Trophoblast cell (in vitro differentiated cells and primary cell): ENCODE results near the gene MMAA.

Experiments used
- DNase-seq, 2 donors: peaks; one replicate each; pipeline ENCODE4 v3.0.0-alpha.2; 2016
- H2AFZ ChIP-seq: 2 replicates; pipeline ENCODE4 v1.6.1; 2013; ENCODE audit warnings: low read length, moderate library complexity, mild to moderate bottlenecking; ENCODE audit not compliant: insufficient read depth, poor library complexity
- H2AK5ac ChIP-seq: 2 replicates; pipeline ENCODE4 v1.6.1; 2013; ENCODE audit warnings: mild to moderate bottlenecking, low read length
- H2BK120ac ChIP-seq: 2 replicates; pipeline ENCODE4 v1.6.1; 2013; ENCODE audit warnings: low read length, mild to moderate bottlenecking, moderate library complexity; ENCODE audit not compliant: insufficient read depth, poor library complexity
- H2BK12ac ChIP-seq: 2 replicates; pipeline ENCODE4 v1.6.1; 2013; ENCODE audit warnings: mild to moderate bottlenecking, low read length, moderate library complexity
- H2BK5ac ChIP-seq: 2 replicates; pipeline ENCODE4 v1.6.1; 2013; ENCODE audit warnings: low read length, low read depth, moderate library complexity, mild to moderate bottlenecking; ENCODE audit not compliant: poor library complexity
- H3K14ac ChIP-seq: 2 replicates; pipeline ENCODE4 v1.6.1; 2013; ENCODE audit warnings: mild to moderate bottlenecking, low read length
- H3K18ac ChIP-seq: 2 replicates; pipeline ENCODE4 v1.6.1; 2013; ENCODE audit warnings: mild to moderate bottlenecking, low read length
- H3K23ac ChIP-seq: 2 replicates; pipeline ENCODE4 v1.6.1; 2013; ENCODE audit warnings: low read length
- H3K27ac ChIP-seq: 2 replicates; pipeline ENCODE4 v1.5.1; 2013; ENCODE audit warnings: low read depth, mild to moderate bottlenecking, inconsistent platforms, low read length, moderate library complexity
- H3K27me3 ChIP-seq: 2 replicates; pipeline ENCODE4 v1.6.1; 2013; ENCODE audit warnings: inconsistent platforms, mild to moderate bottlenecking, low read length, moderate library complexity; ENCODE audit not compliant: insufficient read depth
- H3K36me3 ChIP-seq, 2 experiments: 1 replicate in 1 of 2; 2 replicates in 1 of 2; pipeline ENCODE4 v1.6.1; 2013; ENCODE audit warnings: low read length in 2 of 2, mild to moderate bottlenecking in 2 of 2, moderate library complexity in 1 of 2; ENCODE audit not compliant: insufficient read depth in 2 of 2, control insufficient read depth in 1 of 2
- H3K4ac ChIP-seq: 2 replicates; pipeline ENCODE4 v1.6.1; 2013; ENCODE audit warnings: low read depth, mild to moderate bottlenecking, low read length, moderate library complexity
- H3K4me1 ChIP-seq, 2 experiments: 1 replicate in 1 of 2; 2 replicates in 1 of 2; pipeline ENCODE4 v1.6.1; 2013; ENCODE audit warnings: low read length in 2 of 2, mild to moderate bottlenecking in 2 of 2, moderate library complexity in 1 of 2; ENCODE audit not compliant: insufficient read depth in 2 of 2, control insufficient read depth in 1 of 2
- H3K4me2 ChIP-seq: 2 replicates; pipeline ENCODE4 v1.6.1; 2013; ENCODE audit warnings: inconsistent platforms, mild to moderate bottlenecking, low read length, moderate library complexity
- H3K4me3 ChIP-seq: 2 replicates; pipeline ENCODE4 v1.5.1; 2013; ENCODE audit warnings: mild to moderate bottlenecking, low read depth, low read length, inconsistent platforms
- H3K79me1 ChIP-seq: one replicate; pipeline ENCODE4 v1.6.1; 2013; ENCODE audit warnings: low read length
- H3K79me2 ChIP-seq: 2 replicates; pipeline ENCODE4 v1.6.1; 2013; ENCODE audit warnings: low read length, mild to moderate bottlenecking; ENCODE audit not compliant: control insufficient read depth, insufficient read depth, poor library complexity
- H3K9ac ChIP-seq: 2 replicates; pipeline ENCODE4 v1.6.1; 2013; ENCODE audit warnings: mild to moderate bottlenecking, low read length
- H3K9me3 ChIP-seq: 2 replicates; pipeline ENCODE4 v1.6.1; 2013; ENCODE audit warnings: low read depth, mild to moderate bottlenecking, control low read depth, inconsistent platforms, low read length; ENCODE audit not compliant: insufficient read depth
- H4K12ac ChIP-seq: 2 replicates; pipeline ENCODE4 v1.6.1; 2013; ENCODE audit warnings: low read depth, mild to moderate bottlenecking, low read length, moderate library complexity
- H4K8ac ChIP-seq: 2 replicates; pipeline ENCODE4 v1.6.1; 2013; ENCODE audit warnings: low read depth, mild to moderate bottlenecking, low read length, moderate library complexity
- H4K91ac ChIP-seq: one replicate; pipeline ENCODE4 v1.6.1; 2013; ENCODE audit warnings: low read depth, mild to moderate bottlenecking, low read length, moderate library complexity
- WGBS: extraction: QIAGEN DNeasy Blood & Tissue Kit; methylation state at CpG from one replicate; pipeline ENCODE4 v1.1.7; 2013; ENCODE audit warnings: missing lambda C conversion rate; ENCODE audit not compliant: insufficient read length, insufficient coverage; ENCODE audit errors: extremely low coverage; 5-methylcytosine and 5-hydroxymethylcytosine counted together

MMAA gene

DNA sequence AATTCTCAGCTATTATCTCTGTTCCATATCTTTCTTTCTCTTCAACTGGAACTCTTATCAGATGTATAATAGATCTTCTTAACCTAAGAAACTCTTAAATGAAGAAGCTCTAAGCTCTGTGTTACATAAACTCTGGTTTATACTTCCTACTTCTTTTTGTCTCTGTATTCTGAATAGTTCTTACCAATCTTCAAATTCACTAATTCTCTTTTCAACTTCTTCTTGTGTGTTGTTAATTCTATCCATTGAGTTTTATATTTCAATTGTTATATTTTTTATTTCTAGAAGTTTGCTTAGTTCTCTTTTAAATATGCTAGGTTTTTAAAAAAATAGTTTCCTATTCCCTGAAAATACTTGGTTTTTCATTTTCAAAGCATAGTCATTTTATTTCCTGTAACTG is 13.2 kb upstream of the MMAA start:
- Histone ChIP-seq H3K36me3 (no peaks in the 10 kb centered on the region), H3K79me2 (no peaks in the 10 kb centered on the region), H2BK12ac (no peak overlapping the region), H3K9me3 (no peaks in the 10 kb centered on the region), H3K9ac (no peak overlapping the region), H3K4me2 (no peak overlapping the region), H3K4me1 (no peaks in the 10 kb centered on the region), H3K27ac (no peak overlapping the region), H2BK5ac (no peak overlapping the region), H3K4ac (no peak overlapping the region), H3K18ac (no peak overlapping the region), H3K23ac (no peak overlapping the region), H2AK5ac (no peak overlapping the region), H2AFZ (no peak overlapping the region), H4K12ac (no peak overlapping the region), H2BK120ac (no peak overlapping the region), H4K8ac (no peak overlapping the region), H3K4me3 (no peak overlapping the region), H3K79me1 (no peaks in the 10 kb centered on the region), H3K14ac (no peak overlapping the region), H3K27me3 (no peaks in the 10 kb centered on the region), H4K91ac (no peak overlapping the region)
- DNase-seq: no peak

DNA sequence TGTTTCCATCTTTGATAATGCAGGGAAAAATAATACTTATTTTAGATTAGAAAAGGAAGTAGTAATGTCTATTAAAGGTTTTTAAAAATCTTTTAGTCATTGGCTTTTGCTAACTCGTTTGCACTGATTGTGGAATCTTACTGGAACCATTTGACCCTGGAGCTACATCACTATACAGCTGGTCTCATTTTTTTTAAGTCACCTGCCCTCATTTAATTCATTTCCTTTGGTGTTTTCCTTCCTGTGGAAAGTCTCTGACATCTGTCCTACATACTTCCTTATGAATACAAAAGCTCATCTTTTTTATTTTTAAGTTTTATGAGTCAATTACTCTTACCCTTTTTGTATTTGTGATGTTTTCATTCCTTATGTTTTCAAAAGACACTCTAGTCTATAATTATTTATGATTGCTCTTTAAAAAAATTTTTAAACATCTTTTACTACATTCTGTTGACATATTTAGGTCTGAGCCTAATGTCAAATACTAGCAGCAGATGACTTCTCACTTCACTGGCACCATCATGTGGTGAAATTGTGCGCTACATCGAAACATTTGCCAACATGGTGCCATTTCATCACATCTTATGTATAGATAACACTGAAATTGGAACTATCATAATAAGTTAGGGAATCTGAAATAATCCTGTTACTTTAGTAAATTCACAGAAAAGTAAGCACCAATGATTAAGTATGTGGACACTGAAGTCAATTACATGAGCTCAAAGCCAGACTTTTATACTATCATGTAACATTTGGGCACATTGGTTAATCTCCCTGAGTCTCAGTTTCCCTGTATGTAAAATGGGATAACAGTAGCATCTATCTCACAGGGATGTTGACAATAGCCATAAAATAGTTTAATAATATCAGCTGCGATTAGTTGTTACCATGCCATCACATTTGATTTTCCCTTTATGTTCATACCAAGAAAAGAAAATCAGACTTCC is 9.4 kb upstream of the MMAA start:
- no peak overlapping the region for H3K23ac ChIP-seq
- no peaks in the 10 kb centered on the region for H3K9me3 ChIP-seq
- H3K79me2 ChIP-seq: no peaks in the 10 kb centered on the region
- H2BK120ac ChIP-seq: no peak overlapping the region
- H2BK5ac ChIP-seq: no peak overlapping the region
- WGBS: no CpG with 5 or more reads among the region's 4 CpGs
- no peak overlapping the region for H4K8ac ChIP-seq
- no peak overlapping the region for H3K14ac ChIP-seq
- no peak overlapping the region for H3K4me2 ChIP-seq
- no peaks in the 10 kb centered on the region for H3K27me3 ChIP-seq
- H2AFZ ChIP-seq: no peak overlapping the region
- no peak overlapping the region for H3K18ac ChIP-seq
- no peak overlapping the region for H4K91ac ChIP-seq
- H3K4ac ChIP-seq: no peak overlapping the region
- no peaks in the 10 kb centered on the region for H3K36me3 ChIP-seq
- peaks cover 0 to 2% of the 10 kb centered on the region in 2 experiments for H3K4me1 ChIP-seq
- H3K9ac ChIP-seq: no peak overlapping the region
- H3K4me3 ChIP-seq: no peak overlapping the region
- H3K79me1 ChIP-seq: no peaks in the 10 kb centered on the region
- DNase-seq: peak; percentile 67 to 90
- H4K12ac ChIP-seq: no peak overlapping the region
- H2BK12ac ChIP-seq: no peak overlapping the region
- H3K27ac ChIP-seq: no peak overlapping the region
- no peak overlapping the region for H2AK5ac ChIP-seq

DNA sequence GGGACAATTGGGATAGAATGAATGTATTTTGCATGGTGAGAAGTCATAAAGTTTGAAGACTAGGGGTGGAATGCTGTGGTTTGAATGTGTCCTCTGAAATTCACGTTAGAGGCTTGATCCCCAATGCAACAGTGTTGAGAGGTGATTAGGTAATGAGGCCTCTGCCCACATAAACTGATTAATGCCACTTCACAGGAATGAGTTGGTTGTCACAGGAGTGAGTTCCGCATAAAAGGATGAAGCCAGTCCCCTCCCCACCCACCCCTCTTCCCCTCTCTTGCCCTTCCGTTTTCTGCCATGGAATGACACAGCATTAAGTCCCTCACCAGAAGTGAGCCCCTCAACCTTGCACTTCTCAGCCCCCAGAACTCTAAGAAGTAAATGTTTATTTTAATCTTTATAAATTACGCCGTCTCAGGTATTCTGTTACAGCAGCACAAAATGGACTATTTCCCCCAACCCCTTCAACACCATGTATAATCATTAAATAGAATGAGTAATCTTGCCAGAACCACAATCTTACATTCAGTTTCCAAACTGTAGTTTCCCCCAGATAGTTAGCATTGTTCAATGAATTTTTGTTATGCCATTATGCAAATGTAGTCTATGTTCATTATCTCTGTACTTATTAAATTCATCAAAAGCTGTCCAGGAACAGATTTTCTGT is 5.5 kb upstream of the MMAA start:
- H2BK12ac ChIP-seq: no peak overlapping the region
- no peak overlapping the region for H3K4me2 ChIP-seq
- H3K79me2 ChIP-seq: no peaks in the 10 kb centered on the region
- H3K4me3 ChIP-seq: no peak overlapping the region
- H3K36me3 ChIP-seq: no peaks in the 10 kb centered on the region
- H2AK5ac ChIP-seq: no peak overlapping the region
- no peak overlapping the region for H3K23ac ChIP-seq
- WGBS: no CpG with 5 or more reads among the region's 5 CpGs
- no peak overlapping the region for H4K91ac ChIP-seq
- no peak overlapping the region for H4K8ac ChIP-seq
- no peak overlapping the region for H4K12ac ChIP-seq
- no peak overlapping the region for H2BK120ac ChIP-seq
- no peaks in the 10 kb centered on the region for H3K9me3 ChIP-seq
- no peak overlapping the region for H3K4ac ChIP-seq
- H3K4me1 ChIP-seq: peaks cover 0 to 2% of the 10 kb centered on the region in 2 experiments
- H3K14ac ChIP-seq: no peak overlapping the region
- H2AFZ ChIP-seq: no peak overlapping the region
- no peak overlapping the region for H3K27ac ChIP-seq
- H3K18ac ChIP-seq: no peak overlapping the region
- H3K79me1 ChIP-seq: peaks cover 2% of the 10 kb centered on the region
- H2BK5ac ChIP-seq: no peak overlapping the region
- no peak overlapping the region for H3K9ac ChIP-seq
- no peaks in the 10 kb centered on the region for H3K27me3 ChIP-seq
- DNase-seq: no peak

DNA sequence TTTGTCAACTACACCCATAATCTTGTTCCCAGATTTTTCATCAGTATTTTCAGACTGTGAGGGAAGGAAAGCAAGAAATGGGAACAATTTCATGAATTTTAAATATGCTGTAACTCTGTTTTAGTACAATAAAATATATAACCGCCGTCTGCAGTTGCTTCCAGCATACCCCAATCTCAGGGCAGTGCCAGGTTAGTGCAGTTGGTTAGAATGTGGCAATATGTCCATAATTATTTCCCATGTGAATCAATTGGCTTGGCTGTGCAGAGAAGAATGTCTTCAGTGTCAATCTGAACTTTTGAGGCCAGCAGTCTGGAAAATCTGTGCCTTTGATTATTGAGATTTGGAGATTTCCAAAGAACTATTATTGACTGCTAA is 5.0 kb upstream of the MMAA start:
- H3K23ac ChIP-seq: no peak overlapping the region
- H3K4me1 ChIP-seq: peaks cover 0 to 2% of the 10 kb centered on the region in 2 experiments
- no peak overlapping the region for H3K14ac ChIP-seq
- no peak overlapping the region for H2BK12ac ChIP-seq
- peaks cover 4% of the 10 kb centered on the region for H3K79me2 ChIP-seq
- H3K18ac ChIP-seq: no peak overlapping the region
- no peak for DNase-seq
- H2AFZ ChIP-seq: no peak overlapping the region
- no peak overlapping the region for H3K9ac ChIP-seq
- H3K4ac ChIP-seq: no peak overlapping the region
- H3K36me3 ChIP-seq: no peaks in the 10 kb centered on the region
- H3K79me1 ChIP-seq: peaks cover 6% of the 10 kb centered on the region
- H2BK5ac ChIP-seq: no peak overlapping the region
- H4K8ac ChIP-seq: no peak overlapping the region
- H3K4me3 ChIP-seq: no peak overlapping the region
- H3K9me3 ChIP-seq: no peaks in the 10 kb centered on the region
- H3K4me2 ChIP-seq: no peak overlapping the region
- H3K27me3 ChIP-seq: no peaks in the 10 kb centered on the region
- H4K91ac ChIP-seq: no peak overlapping the region
- WGBS: no CpG with 5 or more reads among the region's 2 CpGs
- H4K12ac ChIP-seq: no peak overlapping the region
- no peak overlapping the region for H2AK5ac ChIP-seq
- H2BK120ac ChIP-seq: no peak overlapping the region
- H3K27ac ChIP-seq: no peak overlapping the region
